HepG2 (cell line): Measurements from ENCODE around the gene AANAT. TPM values are rescaled to one million over a fixed set of nuclear protein-coding genes. Genes with fewer than 3 reads are reported as not detected.
A peak's percentile ranks its signal among the peaks of the same experiment; 100 is the strongest.

ENCODE experiments used
- ATF7-NPFF ChIP-seq: sonication (generic); formaldehyde crosslinking; IDR thresholded peaks from 2 replicates; pipeline ENCODE4 v1.8.1; 2023; ENCODE audit warnings: mild to moderate bottlenecking, low read depth, missing genetic modification reagents, moderate library complexity
- BCL3 ChIP-seq: sonication (generic); formaldehyde crosslinking; IDR thresholded peaks from 2 replicates; pipeline ENCODE4 v1.5.1; 2020; ENCODE audit warnings: mild to moderate bottlenecking, missing genetic modification reagents, moderate library complexity
- CHD2 ChIP-seq: IDR thresholded peaks from 2 replicates; pipeline ENCODE4 v1.6.1; 2011; ENCODE audit warnings: low read depth, low read length, improper control_type of control experiment
- DPF2 ChIP-seq: sonication (generic); formaldehyde crosslinking; IDR thresholded peaks from 2 replicates; pipeline ENCODE4 v1.4.0; 2020; ENCODE audit warnings: mild to moderate bottlenecking, low read depth, missing genetic modification reagents, borderline replicate concordance
- GTF3A ChIP-seq: sonication (generic); formaldehyde crosslinking; conservative IDR thresholded peaks from 2 replicates; pipeline ENCODE4 v1.4.0; 2020; ENCODE audit warnings: mild to moderate bottlenecking, missing genetic modification reagents
- GZF1 ChIP-seq: sonication (generic); formaldehyde crosslinking; IDR thresholded peaks from 2 replicates; pipeline ENCODE4 v1.5.1; 2020; ENCODE audit warnings: mild to moderate bottlenecking, missing genetic modification reagents
- HNRNPK ChIP-seq: fragments of 200-400 bp; formaldehyde crosslinking; IDR thresholded peaks from 2 replicates; pipeline ENCODE4 v1.6.1; 2018; ENCODE audit warnings: low read length, low read depth, moderate library complexity, mild to moderate bottlenecking; ENCODE audit not compliant: poor library complexity, severe bottlenecking
- MAF1 ChIP-seq: sonication (generic); formaldehyde crosslinking; IDR thresholded peaks from 2 replicates; pipeline ENCODE4 v1.5.0; 2020; ENCODE audit warnings: missing genetic modification reagents, borderline replicate concordance
- MAFF ChIP-seq: IDR thresholded peaks from 2 replicates; pipeline ENCODE4 v1.6.1; 2011; ENCODE audit warnings: low read depth, low read length, improper control_type of control experiment
- MAFK ChIP-seq, 2 experiments: IDR thresholded peaks in 1 of 2; conservative IDR thresholded peaks in 1 of 2; 2 replicates each; pipeline ENCODE4 v1.6.1; 2011; ENCODE audit warnings: improper control_type of control experiment in 2 of 2, low read length in 2 of 2
- NFYC ChIP-seq: IDR thresholded peaks from 2 replicates; pipeline ENCODE4 v1.6.1; 2016; ENCODE audit warnings: missing genetic modification reagents, missing compliant biosample characterization
- PITX1 ChIP-seq: sonication (generic); formaldehyde crosslinking; IDR thresholded peaks from 2 replicates; pipeline ENCODE4 v1.5.1; 2020; ENCODE audit warnings: mild to moderate bottlenecking, missing genetic modification reagents
- PPARG ChIP-seq: conservative IDR thresholded peaks from 2 replicates; pipeline ENCODE4 v1.6.1; 2016; ENCODE audit warnings: missing biosample characterization, missing genetic modification reagents
- SOX6 ChIP-seq, 2 experiments: fragments of 450-650 bp in 1 of 2; sonication (generic) in 1 of 2; formaldehyde crosslinking in 1 of 2; IDR thresholded peaks; 2 replicates each; pipeline versions ENCODE4 v1.4.0 to v1.6.1; 2017 to 2020; ENCODE audit warnings: antibody characterized with exemption in 1 of 2, mild to moderate bottlenecking in 1 of 2, missing genetic modification reagents in 1 of 2
- TCF7L2 ChIP-seq: IDR thresholded peaks from 2 replicates; pipeline ENCODE4 v1.6.1; 2011; ENCODE audit warnings: mild to moderate bottlenecking, low read depth, low read length, moderate library complexity
- ZBTB25 ChIP-seq: IDR thresholded peaks from 2 replicates; pipeline ENCODE4 v1.6.1; 2018; ENCODE audit warnings: missing genetic modification reagents
- ZFP90 ChIP-seq: sonication (generic); formaldehyde crosslinking; IDR thresholded peaks from 2 replicates; pipeline ENCODE4 v1.8.0; 2022; ENCODE audit warnings: missing genetic modification reagents, mild to moderate bottlenecking, inconsistent platforms, borderline replicate concordance
- ZNF282 ChIP-seq: fragments of 450-650 bp; IDR thresholded peaks from 2 replicates; pipeline ENCODE4 v1.6.1; 2018; ENCODE audit not compliant: partially characterized antibody
- ZNF3 ChIP-seq: IDR thresholded peaks from 2 replicates; pipeline ENCODE4 v1.7.0; 2017; ENCODE audit warnings: inconsistent platforms
- ZNF460 ChIP-seq: sonication (generic); formaldehyde crosslinking; IDR thresholded peaks from 2 replicates; pipeline ENCODE4 v1.5.1; 2020; ENCODE audit warnings: missing genetic modification reagents, mild to moderate bottlenecking, borderline replicate concordance
- ZNF513 ChIP-seq: sonication (generic); formaldehyde crosslinking; conservative IDR thresholded peaks from 2 replicates; pipeline ENCODE4 v1.5.0; 2020; ENCODE audit warnings: missing genetic modification reagents
- ZNF530 ChIP-seq: sonication (generic); formaldehyde crosslinking; IDR thresholded peaks from 2 replicates; pipeline ENCODE4 v1.5.0; 2020; ENCODE audit warnings: low read depth, mild to moderate bottlenecking, missing genetic modification reagents
- ZNF580 ChIP-seq: IDR thresholded peaks from 2 replicates; pipeline ENCODE4 v1.6.1; 2016; ENCODE audit warnings: low read depth, borderline replicate concordance
- ZNF768 ChIP-seq: sonication (generic); formaldehyde crosslinking; IDR thresholded peaks from 2 replicates; pipeline ENCODE4 v1.4.0; 2020; ENCODE audit warnings: missing genetic modification reagents
- ZNF839 ChIP-seq: sonication (generic); formaldehyde crosslinking; IDR thresholded peaks from 2 replicates; pipeline ENCODE4 v1.4.0; 2020; ENCODE audit warnings: missing genetic modification reagents, mild to moderate bottlenecking, borderline replicate concordance
- polyA plus RNA-seq, 8 experiments: library from polyadenylated mRNA; depleted of rRNA in 3 of 8; stranded (reverse) in 7 of 8; unstranded in 1 of 8; fragments of >200 nt; fragmentation: Illumina TruSeq in 4 of 8; extraction: Trizol in 4 of 8; gene quantifications; 2 replicates each; pipeline versions ENCODE4 v1.2.1 to v1.2.3, GENCODE V29; 2011 to 2016; ENCODE audit warnings: low read depth in 4 of 8, missing spikeins in 1 of 8, mixed read lengths in 1 of 8; ENCODE audit not compliant: insufficient read depth in 1 of 8
- total RNA-seq, 5 experiments: library from RNA; depleted of rRNA; stranded (reverse); fragments of >200 nt; fragmentation: Illumina TruSeq; extraction: Trizol; gene quantifications; 2 replicates each; pipeline ENCODE4 v1.2.3, GENCODE V29; 2016; ENCODE audit warnings: low read depth in 1 of 5

Gene AANAT
- total and polyA plus RNA-seq, 2 of the 13 experiments (the other 11 are each of a cell fraction or from before 2014, with no cell fraction given) = 0.07 TPM; not detected in 1

- no peak for TF ChIP-seq DPF2
- no peak for TF ChIP-seq ZNF282
- TF ChIP-seq ZFP90 (CRISPR knock-in tag) = no peak
- TF ChIP-seq GZF1 = no peak
- no peak for TF ChIP-seq TCF7L2
- no peak for TF ChIP-seq ZNF3 (CRISPR knock-in tag)
- TF ChIP-seq ATF7-NPFF (CRISPR knock-in tag) = no peak
- TF ChIP-seq MAF1 (CRISPR knock-in tag) = no peak
- TF ChIP-seq ZNF839 (CRISPR knock-in tag) = no peak
- TF ChIP-seq ZBTB25 (CRISPR knock-in tag) = no peak
- TF ChIP-seq ZNF530 (CRISPR knock-in tag) = no peak
- no peak for TF ChIP-seq ZNF513
- TF ChIP-seq SOX6 (IDR thresholded peaks at IDR 0.05) = no peak
- TF ChIP-seq SOX6 (CRISPR knock-in tag; IDR thresholded peaks at IDR 0.05) = no peak
- TF ChIP-seq ZNF580 (CRISPR knock-in tag) = no peak
- no peak; the same call in 1 of the 2 replicates for TF ChIP-seq ZNF460
- TF ChIP-seq CHD2 = no peak
- TF ChIP-seq NFYC = no peak
- TF ChIP-seq PPARG (CRISPR knock-in tag) = no peak
- TF ChIP-seq MAFF = peak; percentile 97
- TF ChIP-seq MAFK (conservative IDR thresholded peaks at IDR 0.05 in 1 of 2, IDR thresholded peaks at IDR 0.05 in 1 of 2; ENCODE audit: low read length in 2 of 2) = peak; percentile 97 to 98
- TF ChIP-seq BCL3 (CRISPR knock-in tag) = no peak
- peak; percentile 97 for TF ChIP-seq ZNF768
- TF ChIP-seq GTF3A = no peak
- TF ChIP-seq HNRNPK = no peak
- no peak for TF ChIP-seq PITX1 (CRISPR knock-in tag)
Measured at GRCh38 chr17:76511668-76512365, 44.4 kb downstream of the AANAT start (continued).
